Glutamatergic neuron (in vitro differentiated cells): ENCODE data around the gene C12orf76. TPM values are rescaled to one million over a fixed set of nuclear protein-coding genes. Genes with fewer than 3 reads are reported as not detected.

ENCODE experiments used
- DNase-seq: peaks from one replicate; pipeline ENCODE4 v3.0.0; 2022
- H3K27ac Mint-ChIP-seq: one replicate; pipeline ENCODE4 v1.8.0; 2020; ENCODE audit warnings: mild to moderate bottlenecking, mixed read lengths, inconsistent platforms; ENCODE audit not compliant: unreplicated experiment
- H3K27me3 Mint-ChIP-seq: one replicate; pipeline ENCODE4 v1.8.0; 2020; ENCODE audit warnings: mild to moderate bottlenecking, moderate library complexity, mixed read lengths, inconsistent platforms; ENCODE audit not compliant: unreplicated experiment
- H3K36me3 Mint-ChIP-seq: one replicate; pipeline ENCODE4 v1.8.0; 2020; ENCODE audit warnings: mild to moderate bottlenecking, mixed read lengths, inconsistent platforms; ENCODE audit not compliant: unreplicated experiment
- H3K4me1 Mint-ChIP-seq: one replicate; pipeline ENCODE4 v1.8.0; 2020; ENCODE audit warnings: mild to moderate bottlenecking, low read depth, mixed read lengths, inconsistent platforms; ENCODE audit not compliant: unreplicated experiment
- H3K4me3 Mint-ChIP-seq: one replicate; pipeline ENCODE4 v1.8.0; 2020; ENCODE audit warnings: mild to moderate bottlenecking, mixed read lengths, inconsistent platforms; ENCODE audit not compliant: unreplicated experiment
- H3K9me3 Mint-ChIP-seq: one replicate; pipeline ENCODE4 v1.8.0; 2020; ENCODE audit warnings: mild to moderate bottlenecking, moderate library complexity, mixed read lengths, inconsistent platforms; ENCODE audit not compliant: unreplicated experiment
- total RNA-seq: library from RNA; stranded (reverse); fragmentation: NEBNext Ultra II Directional; extraction: Animal tissue kit (Norgen Biotek cat#: 25700); gene quantifications from one replicate; pipeline ENCODE4 v1.2.1, GENCODE V29; 2021; ENCODE audit not compliant: unreplicated experiment
- TF ChIP-seq, protein P1 (sequence below): fragments of 200-600 bp; sonication (generic); IDR thresholded peaks from one replicate; pipeline ENCODE4 v1.5.0; 2021; ENCODE audit not compliant: partially characterized antibody, unreplicated experiment

C12orf76 gene
- total RNA-seq, 1 donor from 2014 or later: 43.3 TPM

DNA sequence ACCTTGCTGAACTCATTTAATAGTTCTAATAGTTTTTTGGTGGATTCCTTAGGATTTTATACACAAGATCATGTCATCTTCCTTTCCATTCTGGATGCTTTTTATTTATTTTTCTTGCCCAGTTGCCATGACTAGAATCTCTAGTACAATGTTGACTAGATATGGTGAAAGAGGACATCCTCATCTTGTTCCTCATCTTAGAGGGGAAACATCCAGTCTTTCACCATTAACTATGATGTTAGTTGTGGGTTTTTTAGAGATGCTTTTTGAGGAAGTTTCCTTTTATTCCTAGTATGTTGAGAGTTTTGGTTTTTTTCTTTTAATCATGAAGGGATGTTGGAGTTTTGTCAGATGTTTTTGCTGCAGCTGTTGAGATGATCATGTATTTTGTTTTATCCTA lies 40.4 kb downstream of the C12orf76 start:
- Mint-ChIP-seq H3K4me1 (peaks cover 4% of the 10 kb centered on the region), H3K9me3 (peaks cover 1% of the 10 kb centered on the region), H3K27ac (no peak overlapping the region), H3K36me3 (no peaks in the 10 kb centered on the region), H3K4me3 (no peak overlapping the region), H3K27me3 (peaks cover 1% of the 10 kb centered on the region)
- TF ChIP-seq, protein P1, sequence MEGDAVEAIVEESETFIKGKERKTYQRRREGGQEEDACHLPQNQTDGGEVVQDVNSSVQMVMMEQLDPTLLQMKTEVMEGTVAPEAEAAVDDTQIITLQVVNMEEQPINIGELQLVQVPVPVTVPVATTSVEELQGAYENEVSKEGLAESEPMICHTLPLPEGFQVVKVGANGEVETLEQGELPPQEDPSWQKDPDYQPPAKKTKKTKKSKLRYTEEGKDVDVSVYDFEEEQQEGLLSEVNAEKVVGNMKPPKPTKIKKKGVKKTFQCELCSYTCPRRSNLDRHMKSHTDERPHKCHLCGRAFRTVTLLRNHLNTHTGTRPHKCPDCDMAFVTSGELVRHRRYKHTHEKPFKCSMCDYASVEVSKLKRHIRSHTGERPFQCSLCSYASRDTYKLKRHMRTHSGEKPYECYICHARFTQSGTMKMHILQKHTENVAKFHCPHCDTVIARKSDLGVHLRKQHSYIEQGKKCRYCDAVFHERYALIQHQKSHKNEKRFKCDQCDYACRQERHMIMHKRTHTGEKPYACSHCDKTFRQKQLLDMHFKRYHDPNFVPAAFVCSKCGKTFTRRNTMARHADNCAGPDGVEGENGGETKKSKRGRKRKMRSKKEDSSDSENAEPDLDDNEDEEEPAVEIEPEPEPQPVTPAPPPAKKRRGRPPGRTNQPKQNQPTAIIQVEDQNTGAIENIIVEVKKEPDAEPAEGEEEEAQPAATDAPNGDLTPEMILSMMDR: no peak
- DNase-seq: no peak

DNA sequence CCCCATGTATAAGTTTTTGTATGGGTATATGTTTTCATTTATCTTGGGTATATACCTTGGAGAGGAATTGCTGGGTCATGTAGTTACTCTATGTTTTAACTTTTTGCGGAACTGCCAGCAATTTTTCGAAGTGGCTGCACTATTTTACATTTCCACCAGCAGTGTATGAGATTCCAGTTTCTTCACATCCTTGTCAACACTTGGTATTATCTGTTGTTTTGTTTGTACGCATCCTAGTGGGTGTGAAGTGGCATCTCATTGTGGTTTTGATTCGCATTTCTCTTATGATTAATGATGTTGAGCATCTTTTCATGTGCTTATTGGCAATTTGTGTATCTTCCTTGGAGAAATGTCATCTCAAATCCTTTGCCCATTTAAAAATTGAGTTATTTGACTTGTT lies 42.2 kb downstream of the C12orf76 start:
- Mint-ChIP-seq H3K27ac (no peak overlapping the region), H3K4me3 (no peak overlapping the region), H3K4me1 (peaks cover 3% of the 10 kb centered on the region), H3K36me3 (no peaks in the 10 kb centered on the region), H3K27me3 (peaks cover 1% of the 10 kb centered on the region), H3K9me3 (peaks cover 1% of the 10 kb centered on the region)
- no peak for DNase-seq
- TF ChIP-seq, protein P1: no peak

DNA sequence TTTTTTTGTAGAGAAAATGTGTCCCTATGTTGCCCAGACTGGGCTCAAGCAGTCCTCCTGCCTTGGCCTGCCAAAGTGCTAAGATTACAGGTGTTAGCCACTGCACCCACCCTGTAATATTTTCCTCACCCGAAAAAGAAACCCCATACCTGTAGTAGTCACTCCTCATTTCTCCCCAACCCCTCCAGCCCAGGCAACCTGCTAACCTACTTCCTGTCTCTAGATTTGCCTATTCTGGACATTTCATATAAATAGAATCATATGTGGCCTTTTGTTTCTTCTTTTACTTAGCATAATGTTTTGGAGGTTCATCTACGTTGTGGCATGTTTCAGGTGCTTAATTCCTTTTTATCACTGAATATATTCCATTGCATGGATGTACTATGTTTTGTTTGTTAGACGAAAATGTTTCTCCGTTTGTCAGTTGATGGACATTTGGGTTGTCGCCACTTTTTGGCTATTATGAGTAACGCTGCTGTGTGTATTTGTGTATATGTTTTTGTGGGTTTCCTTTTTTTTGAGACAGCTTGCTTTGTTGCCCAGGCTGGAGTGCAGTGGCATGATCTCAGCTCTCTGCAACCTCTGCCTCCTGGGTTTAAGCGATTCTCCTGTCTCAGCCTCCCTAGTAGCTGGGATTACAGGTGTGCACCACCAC lies 42.9 kb downstream of the C12orf76 start:
- DNase-seq: no peak
- Mint-ChIP-seq H3K27ac (no peak overlapping the region), H3K4me3 (no peak overlapping the region), H3K36me3 (no peaks in the 10 kb centered on the region), H3K9me3 (peaks cover 1% of the 10 kb centered on the region), H3K4me1 (peaks cover 2% of the 10 kb centered on the region), H3K27me3 (peaks cover 1% of the 10 kb centered on the region)
- TF ChIP-seq, protein P1: no peak

DNA sequence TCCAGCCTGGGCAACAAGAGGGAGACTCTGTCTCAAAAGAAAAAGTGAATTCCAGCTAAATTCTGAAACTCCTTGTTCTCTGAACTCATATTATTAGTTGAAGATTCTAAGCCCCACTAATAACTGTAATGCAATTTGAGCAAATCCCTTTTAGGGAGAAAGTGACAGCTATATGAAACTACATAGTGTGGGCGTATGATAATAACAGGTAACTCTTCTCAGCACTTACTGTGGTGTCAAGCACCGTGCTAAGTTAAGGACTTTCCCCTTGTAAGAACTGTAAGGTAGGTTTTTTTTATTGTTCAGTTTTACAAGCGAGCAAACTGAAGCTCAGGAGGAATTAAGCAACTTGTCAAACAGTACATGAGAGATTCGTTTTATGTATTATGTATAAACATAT lies 43.7 kb downstream of the C12orf76 start:
- peaks cover 2% of the 10 kb centered on the region for H3K4me1 Mint-ChIP-seq
- TF ChIP-seq, protein P1: no peak
- peaks cover 1% of the 10 kb centered on the region for H3K9me3 Mint-ChIP-seq

DNA sequence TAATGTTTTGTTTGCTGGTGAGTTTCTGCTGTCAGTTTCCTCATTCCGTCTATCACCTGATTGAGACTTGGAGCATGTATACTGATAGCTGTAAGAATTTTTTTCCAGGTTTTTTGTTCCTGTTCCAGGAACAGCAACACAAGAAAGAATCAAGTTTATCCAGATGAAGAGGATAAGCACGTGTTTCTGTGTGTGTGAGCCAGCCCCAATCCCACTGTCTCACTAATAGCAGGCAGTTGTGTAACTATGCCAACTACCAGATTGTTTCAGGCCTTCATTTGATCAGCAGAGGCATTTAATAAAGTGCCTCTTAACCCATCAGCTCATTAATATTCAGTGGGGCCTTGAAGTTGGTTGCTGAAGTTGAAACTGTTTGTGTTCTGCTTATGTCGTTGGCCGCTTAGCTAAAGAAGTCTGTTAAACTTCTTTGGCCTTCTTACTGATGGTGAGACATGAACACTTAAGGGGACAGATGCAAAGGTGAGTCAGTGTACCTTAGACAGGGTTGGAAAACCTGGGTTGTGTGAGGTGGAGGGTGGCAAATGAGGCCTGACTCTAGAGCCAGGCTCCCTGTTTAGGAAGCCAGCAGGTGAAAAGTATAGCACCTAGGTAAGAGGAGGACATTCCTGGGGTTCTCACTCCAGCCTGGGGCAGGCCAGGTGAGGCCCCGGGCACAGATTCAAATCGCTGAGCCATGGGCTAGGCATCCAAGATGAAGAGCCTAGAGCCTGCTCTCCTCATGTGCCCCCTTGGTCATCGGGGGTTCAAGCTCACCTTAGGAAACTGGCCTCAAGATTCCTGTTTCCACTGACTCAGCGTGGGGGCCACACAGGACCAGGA lies 45.4 kb downstream of the C12orf76 start:
- Mint-ChIP-seq H3K36me3 (no peaks in the 10 kb centered on the region), H3K27me3 (peaks cover 12% of the 10 kb centered on the region), H3K4me3 (peak overlapping the region; percentile 14), H3K4me1 (peaks cover 8% of the 10 kb centered on the region), H3K9me3 (peaks cover 7% of the 10 kb centered on the region), H3K27ac (no peak overlapping the region)
- TF ChIP-seq, protein P1: no peak
- DNase-seq: no peak

More for the DNA sequence above, 43.7 kb downstream of the C12orf76 start:
- Mint-ChIP-seq H3K36me3 (no peaks in the 10 kb centered on the region), H3K4me3 (no peak overlapping the region), H3K27me3 (peaks cover 5% of the 10 kb centered on the region), H3K27ac (no peak overlapping the region)
- DNase-seq: no peak
